ENCODE results near the gene LPAR2. TPM values are rescaled to one million over a fixed set of nuclear protein-coding genes. Genes with fewer than 3 reads are reported as not detected.

The LPAR2 gene
- polyA plus RNA-seq, 1 experiment = 2.2 TPM

GRCh38 chr19:19619181-19619848 lies 8.7 kb downstream of the LPAR2 start:
- Histone ChIP-seq H3K4me3 (ENCODE audit: low read depth, low read length) (peak overlapping the region; percentile 60), H3K27me3 (ENCODE audit: control insufficient read depth, insufficient read depth, low read length) (no peaks in the 10 kb centered on the region), H3K9me3 (ENCODE audit: control insufficient read depth, insufficient read depth, low read length) (no peaks in the 10 kb centered on the region; the same call in 1 of the 2 replicates), H3K27ac (ENCODE audit: low read depth, low read length) (no peak overlapping the region)
- TF ChIP-seq CTCF (IDR thresholded peaks at IDR 0.05; ENCODE audit: low read depth, low read length) = no peak
- CTCF ChIA-PET = interaction anchor here (1.4 kb wide), 1 partner anchor 65 kb away, joined by 4 read pairs; no protein-coding TSS in a partner anchor
- POLR2A ChIA-PET = no interaction called here
- DNase-seq (ENCODE audit: low read depth, low spot score) = no peak

GRCh38 chr19:19618219-19619051 lies 9.6 kb downstream of the LPAR2 start, which contains the start of gene PBX4:
Gene PBX4, minus strand, starts transcription at chr19:19618687. Its CDS starts 58 bp downstream, at chr19:19618629.
- peak; percentile 48 for DNase-seq (ENCODE audit: low read depth, low spot score)
- ChIA-PET CTCF (interaction anchor here (1.4 kb wide), 1 partner anchor 64 kb away, joined by 4 read pairs; no protein-coding TSS in a partner anchor), POLR2A (no interaction called here)
- Histone ChIP-seq H3K27ac (ENCODE audit: low read depth, low read length) (no peak within 1 kb of the TSS), H3K27me3 (ENCODE audit: control insufficient read depth, insufficient read depth, low read length) (no peaks in the 10 kb centered on the region), H3K9me3 (ENCODE audit: control insufficient read depth, insufficient read depth, low read length) (no peaks in the 10 kb centered on the region; the same call in 1 of the 2 replicates), H3K4me3 (ENCODE audit: low read depth, low read length) (peak within 1 kb of the TSS; percentile 60)
- TF ChIP-seq CTCF (IDR thresholded peaks at IDR 0.05; ENCODE audit: low read depth, low read length) = no peak

GRCh38 chr19:19615086-19615485 lies 12.9 kb downstream of the LPAR2 start:
- no peaks in the 10 kb centered on the region; the same call in 1 of the 2 replicates for H3K9me3 ChIP-seq (ENCODE audit: control insufficient read depth, insufficient read depth, low read length)
- TF ChIP-seq CTCF (IDR thresholded peaks at IDR 0.05; ENCODE audit: low read depth, low read length) = no peak
- DNase-seq (ENCODE audit: low read depth, low spot score) = no peak
- no peaks in the 10 kb centered on the region for H3K27me3 ChIP-seq (ENCODE audit: control insufficient read depth, insufficient read depth, low read length)
- ChIA-PET CTCF (interaction anchor here (0.8 kb wide), 1 partner anchor 64 kb away, joined by 9 read pairs; no protein-coding TSS in a partner anchor), POLR2A (no interaction called here)
- H3K27ac ChIP-seq (ENCODE audit: low read depth, low read length) = no peak overlapping the region
- H3K4me3 ChIP-seq (ENCODE audit: low read depth, low read length) = no peak overlapping the region

- Histone ChIP-seq H3K27me3 (ENCODE audit: control insufficient read depth, insufficient read depth, low read length) (no peaks in the 10 kb centered on the region), H3K27ac (ENCODE audit: low read depth, low read length) (no peak overlapping the region), H3K9me3 (ENCODE audit: control insufficient read depth, insufficient read depth, low read length) (no peaks in the 10 kb centered on the region; the same call in 1 of the 2 replicates), H3K4me3 (ENCODE audit: low read depth, low read length) (no peak overlapping the region)
- no peak for TF ChIP-seq CTCF (IDR thresholded peaks at IDR 0.05; ENCODE audit: low read depth, low read length)
- DNase-seq (ENCODE audit: low read depth, low spot score) = no peak
- CTCF ChIA-PET = interaction anchor here (1.4 to 2.4 kb wide), 3 partner anchors 30 to 81 kb away, joined by 5 to 9 read pairs (median 7); partner anchors contain the start of gene GMIP
- POLR2A ChIA-PET = no interaction called here
These were observed 14.5 kb downstream of the LPAR2 start for GRCh38 chr19:19613506-19613905.

Measured in AG04450 (cell line).